ENCODE data around the gene ADAMTSL2.

The ADAMTSL2 gene

DNA sequence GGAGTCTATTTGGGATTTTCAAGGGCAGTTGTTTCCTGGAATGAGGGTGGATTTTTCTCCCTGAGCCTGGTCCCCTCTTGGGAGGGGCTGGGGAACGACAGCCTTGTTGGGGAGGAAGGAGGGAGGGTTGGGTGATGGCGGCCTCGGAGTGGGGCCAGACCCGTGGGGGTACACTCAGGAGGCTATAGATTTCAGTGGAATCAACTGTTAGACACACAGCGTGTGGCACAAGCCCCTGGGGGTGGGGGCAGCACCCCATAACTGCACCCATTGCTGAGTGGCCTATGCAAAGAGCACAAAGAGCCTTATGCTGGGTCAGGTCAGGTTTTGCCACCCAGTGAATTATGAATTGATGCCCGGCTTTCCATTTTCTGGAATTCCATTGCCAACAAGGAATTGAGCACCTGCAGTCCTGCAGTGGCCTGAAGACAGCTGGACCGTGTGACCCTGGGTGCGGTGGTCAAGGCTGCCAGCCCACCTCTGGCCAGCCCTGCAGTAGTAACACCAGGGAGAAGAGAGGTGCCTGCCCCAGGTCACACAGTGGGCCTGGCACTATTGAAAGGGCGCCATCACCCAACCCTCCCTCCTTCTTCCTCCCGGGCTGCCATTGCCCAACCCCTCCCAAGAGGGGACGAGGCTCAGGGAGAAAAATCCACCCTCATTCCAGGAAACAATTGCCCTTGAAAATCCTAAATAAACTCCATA, 18.1 kb upstream of the ADAMTSL2 start:
- no peak overlapping the region for H3K4me3 ChIP-seq (ENCODE audit: low read depth, low read length)
- no peak for DNase-seq (ENCODE audit: low read depth)

DNA sequence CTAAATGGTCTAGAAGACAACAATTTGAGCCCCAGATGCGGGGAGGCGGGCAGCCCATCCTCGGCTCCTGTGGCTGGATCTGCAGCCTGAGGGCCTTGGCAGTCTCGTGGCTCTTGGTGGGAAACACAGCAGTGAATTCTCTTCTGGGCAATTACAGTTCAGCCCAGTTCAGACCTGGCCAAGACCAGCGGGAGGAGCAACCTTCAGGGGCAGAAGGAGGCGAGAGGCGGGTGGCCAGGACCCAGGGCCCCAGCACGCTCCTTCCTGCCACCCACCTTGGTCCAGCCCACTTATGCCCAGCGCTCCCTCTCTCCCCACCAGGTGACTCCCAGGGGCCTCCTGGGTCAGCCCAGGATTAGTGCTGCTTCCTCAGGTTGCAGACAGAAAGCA, 17.5 kb upstream of the ADAMTSL2 start:
- no peak overlapping the region for H3K4me3 ChIP-seq (ENCODE audit: low read depth, low read length)
- no peak for DNase-seq (ENCODE audit: low read depth)

DNA sequence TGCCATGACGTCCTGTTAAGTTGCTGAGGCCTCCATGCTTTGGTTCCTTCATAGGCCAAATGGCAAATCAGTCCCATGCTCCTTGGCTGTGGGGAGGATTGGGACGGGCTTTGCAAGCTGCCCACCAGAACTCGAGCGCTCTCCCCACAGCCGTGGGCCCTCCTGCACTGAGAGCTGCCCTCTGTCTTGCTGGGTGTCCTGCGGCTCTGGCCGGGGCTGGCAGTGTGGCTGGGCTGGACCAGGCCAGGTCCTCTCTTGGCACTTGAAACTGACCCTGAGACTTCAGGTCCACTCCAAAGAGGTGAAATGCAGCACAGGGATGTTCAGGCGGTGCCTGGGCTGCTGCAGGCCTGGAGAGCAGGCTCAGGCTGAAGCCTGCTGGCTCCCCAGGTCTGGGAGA, 16.8 kb upstream of the ADAMTSL2 start:
- DNase-seq (ENCODE audit: low read depth): no peak
- no peak overlapping the region for H3K4me3 ChIP-seq (ENCODE audit: low read depth, low read length)

DNA sequence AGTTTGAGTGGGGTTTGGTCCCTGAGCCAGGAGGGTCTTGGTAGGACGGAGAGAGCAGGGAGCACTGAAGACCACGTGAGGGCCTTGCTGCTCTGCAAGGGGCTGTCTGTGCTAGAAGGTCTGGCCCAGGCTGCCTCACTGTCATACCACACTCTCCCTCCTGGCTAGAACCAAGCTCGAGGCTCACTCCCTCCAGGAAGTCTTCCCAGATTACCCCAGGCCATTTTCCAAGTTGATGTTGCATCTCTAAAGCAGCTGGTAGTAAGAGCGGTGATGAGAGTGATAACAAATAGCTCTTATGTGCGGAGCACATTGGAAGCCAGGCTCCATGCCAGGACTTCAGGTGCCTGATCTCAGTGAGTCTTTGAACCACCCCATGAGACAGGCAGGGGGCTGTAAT, 16.3 kb upstream of the ADAMTSL2 start:
- H3K4me3 ChIP-seq (ENCODE audit: low read depth, low read length): no peak overlapping the region
- DNase-seq (ENCODE audit: low read depth): no peak

DNA sequence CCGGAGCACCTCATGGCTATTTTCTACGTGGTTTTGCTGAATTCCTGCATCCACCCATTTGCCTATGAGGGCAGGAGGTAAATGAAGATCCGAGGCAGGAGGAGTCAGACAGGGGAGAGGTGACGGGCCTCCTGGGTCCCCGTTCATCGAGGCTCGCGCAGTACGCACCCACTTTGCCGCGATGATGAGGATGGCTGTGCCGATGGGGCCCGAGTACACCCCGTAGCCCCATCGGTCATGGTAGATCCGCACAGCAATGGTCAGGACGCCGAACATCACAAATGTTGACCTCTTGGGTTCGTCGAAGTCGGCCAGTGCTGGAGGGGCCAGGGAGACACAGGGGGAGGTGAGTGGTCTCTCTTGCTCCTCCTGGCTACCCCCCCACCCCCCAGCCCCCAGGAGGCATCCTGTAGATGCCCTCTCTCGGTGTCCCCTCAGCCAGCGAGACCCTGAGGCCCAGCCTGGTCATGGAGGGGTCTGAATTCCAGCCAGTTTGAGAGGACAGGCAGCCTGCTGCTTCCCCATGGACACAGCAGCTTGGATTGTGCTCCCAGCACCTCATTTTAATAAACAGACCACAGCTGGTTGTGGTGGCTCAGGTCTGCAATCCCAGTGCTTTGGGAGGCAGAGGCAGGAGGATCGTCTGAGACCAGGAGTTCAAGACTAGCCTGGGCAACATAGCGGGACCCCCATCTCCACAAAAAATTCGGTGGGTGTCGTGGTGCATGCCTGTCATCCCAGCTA, 15.6 kb upstream of the ADAMTSL2 start:
- no peak for DNase-seq (ENCODE audit: low read depth)
- H3K4me3 ChIP-seq (ENCODE audit: low read depth, low read length): no peak overlapping the region

DNA sequence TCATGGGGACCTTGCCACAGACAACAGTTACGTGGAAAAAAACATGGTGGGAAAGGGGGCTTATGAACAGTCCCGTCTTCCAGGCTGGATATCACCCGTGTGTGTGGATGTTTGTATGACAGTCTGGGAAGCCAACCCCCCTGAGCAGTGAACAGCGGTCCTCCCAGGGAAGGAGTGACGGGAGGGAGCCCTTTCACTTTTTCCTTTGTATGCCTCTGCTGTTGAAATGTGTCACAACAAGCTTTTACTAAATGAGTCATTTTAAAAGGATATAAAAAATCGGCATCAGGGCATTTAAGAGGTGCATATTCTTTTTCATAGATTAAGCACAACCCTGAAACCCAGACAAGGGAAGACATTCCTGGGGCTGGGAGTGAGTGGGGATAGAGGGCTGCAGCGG, 14.8 kb upstream of the ADAMTSL2 start:
- no peak for DNase-seq (ENCODE audit: low read depth)
- H3K4me3 ChIP-seq (ENCODE audit: low read depth, low read length): no peak overlapping the region

DNA sequence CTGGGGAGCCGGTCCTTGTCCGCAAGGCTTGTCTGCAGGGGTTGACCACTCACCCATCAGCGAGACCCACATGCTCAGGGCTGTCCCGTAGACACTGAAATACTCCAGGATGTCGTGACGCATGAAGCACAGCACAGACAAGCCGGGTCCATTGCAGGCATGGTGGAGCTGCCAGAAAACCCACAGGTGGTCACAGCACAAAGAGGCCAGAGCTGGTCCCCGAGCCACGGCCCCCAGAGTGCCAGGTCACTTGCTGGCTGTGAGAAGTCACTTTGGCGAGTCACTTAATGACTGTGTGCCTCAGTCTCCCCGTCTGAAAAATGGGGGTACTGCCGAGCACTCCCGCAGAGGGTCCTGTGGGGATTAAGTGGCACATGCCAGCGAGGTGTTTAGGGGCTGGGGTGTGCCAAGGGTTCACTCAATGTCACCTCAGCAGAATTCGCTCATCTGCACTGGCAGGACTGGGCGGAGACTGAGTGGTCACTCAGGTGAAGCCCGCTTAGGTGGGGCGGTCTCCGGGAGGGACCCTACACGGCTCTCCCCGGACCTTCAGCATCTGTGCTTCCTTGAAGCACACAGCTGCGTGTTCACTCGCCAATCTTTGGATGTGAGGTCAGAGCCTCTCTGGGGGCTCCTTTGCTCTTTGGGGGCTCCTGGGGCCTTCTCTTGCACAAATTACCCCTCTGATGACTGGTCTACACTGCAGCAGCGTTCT, 14.2 kb upstream of the ADAMTSL2 start:
- DNase-seq (ENCODE audit: low read depth): no peak
- H3K4me3 ChIP-seq (ENCODE audit: low read depth, low read length): no peak overlapping the region

DNA sequence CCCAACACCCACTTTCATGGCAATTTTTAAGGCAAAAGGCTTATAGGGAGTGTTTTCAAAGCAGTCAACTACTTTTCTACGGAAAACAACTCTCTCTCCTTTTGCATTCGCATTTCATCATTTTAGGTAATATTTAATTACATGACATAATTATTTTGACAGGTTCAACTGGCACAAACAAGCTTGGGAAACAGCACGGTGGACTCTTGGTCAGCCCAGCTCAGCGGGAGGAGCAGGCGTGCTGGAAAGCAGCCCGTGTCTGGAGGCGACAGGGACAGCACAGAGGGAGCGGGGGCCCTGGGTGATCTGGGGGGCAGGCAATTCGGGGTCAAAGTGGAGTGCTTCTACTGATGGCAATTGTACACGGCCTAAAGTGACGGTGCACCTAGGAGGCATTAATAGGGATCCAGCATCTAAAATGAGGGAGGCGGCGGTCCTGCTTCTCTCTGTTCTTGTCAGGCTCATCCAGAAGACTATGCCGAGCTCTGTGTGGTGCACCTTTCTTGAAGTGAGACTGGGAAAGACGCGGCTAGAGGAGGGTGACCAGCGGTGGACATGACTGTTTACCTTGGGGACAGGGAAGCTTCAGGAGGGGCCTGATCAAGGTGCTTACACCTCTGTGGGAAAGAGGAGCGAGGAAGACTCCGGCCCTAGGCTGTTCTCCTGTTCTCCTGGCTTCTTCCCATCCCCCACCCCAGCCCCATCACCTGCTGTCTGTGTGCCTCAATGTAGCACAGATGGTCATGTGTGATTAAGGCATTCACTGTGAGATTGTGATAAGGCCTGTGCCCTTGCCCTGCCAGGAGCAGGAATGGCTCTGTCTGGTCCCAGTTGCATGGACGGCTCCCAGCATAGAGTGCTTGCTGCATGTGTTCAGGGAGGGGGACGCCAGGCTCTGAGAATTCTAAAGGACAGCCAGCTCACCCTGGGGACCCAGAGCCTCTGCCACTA, 13.1 kb upstream of the ADAMTSL2 start:
- no peak overlapping the region for H3K4me3 ChIP-seq (ENCODE audit: low read depth, low read length)
- no peak for DNase-seq (ENCODE audit: low read depth)

DNA sequence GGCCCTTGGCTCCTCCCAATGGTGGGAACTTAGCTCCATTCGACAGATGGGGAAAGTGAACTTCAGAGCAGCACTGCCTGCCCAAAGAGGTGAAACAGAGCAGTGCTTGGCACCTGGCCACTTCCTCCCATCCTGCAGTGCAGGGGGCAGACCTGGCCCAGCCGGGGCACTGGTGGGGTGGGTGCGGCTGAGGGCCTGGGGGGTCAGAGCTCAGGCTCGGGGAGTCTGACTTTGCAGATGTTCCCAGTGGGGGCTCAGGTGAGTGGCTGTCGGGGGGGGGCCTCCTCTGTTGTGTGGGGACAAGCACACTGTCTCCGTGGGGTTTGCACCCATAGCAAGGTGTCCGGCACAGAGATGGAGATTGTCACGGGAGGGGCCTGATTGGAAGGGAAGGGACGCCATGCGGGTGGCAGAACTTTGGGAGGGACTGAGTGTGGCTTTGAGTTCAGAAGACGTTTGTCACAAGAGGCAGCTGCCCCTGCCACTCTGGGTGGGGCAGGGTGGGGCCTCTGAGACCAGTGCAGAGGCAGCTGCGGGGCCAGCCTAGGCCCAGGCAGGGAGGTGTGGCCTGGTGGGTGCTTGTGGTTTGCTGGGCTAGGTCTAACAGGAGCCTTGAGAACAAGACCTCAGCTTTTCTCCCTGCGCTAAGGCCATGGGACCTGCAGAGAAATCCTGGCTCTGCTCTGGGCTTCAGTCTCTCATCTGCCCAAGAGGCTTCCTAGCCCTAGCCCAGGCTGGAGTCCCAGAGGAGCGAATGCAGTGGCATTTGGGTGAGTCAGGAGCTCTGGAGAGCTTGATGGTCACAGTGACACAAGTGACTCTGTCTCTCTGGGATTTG, 12.2 kb upstream of the ADAMTSL2 start:
- DNase-seq (ENCODE audit: low read depth): no peak
- no peak overlapping the region for H3K4me3 ChIP-seq (ENCODE audit: low read depth, low read length)

DNA sequence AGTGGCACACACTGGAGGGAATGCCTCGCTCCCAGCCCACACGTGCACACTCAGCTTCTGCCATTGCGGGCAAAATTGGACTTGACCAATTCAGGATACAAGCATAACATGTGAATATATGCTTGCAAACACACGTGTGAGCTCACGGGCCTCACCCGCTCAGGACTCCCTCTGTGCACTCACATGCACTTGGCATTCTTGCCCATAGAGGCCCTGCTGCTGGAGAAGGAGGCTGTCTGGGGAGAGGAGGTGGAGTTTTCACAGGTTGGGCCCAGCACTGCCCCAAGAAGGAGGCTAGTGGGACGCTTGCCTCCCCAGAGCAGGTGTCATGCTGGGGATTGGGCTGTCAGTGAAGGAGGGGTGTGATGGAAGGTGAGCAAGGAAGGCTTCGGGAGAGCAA, 11.4 kb upstream of the ADAMTSL2 start:
- no peak overlapping the region for H3K4me3 ChIP-seq (ENCODE audit: low read depth, low read length)
- DNase-seq (ENCODE audit: low read depth): no peak

DNA sequence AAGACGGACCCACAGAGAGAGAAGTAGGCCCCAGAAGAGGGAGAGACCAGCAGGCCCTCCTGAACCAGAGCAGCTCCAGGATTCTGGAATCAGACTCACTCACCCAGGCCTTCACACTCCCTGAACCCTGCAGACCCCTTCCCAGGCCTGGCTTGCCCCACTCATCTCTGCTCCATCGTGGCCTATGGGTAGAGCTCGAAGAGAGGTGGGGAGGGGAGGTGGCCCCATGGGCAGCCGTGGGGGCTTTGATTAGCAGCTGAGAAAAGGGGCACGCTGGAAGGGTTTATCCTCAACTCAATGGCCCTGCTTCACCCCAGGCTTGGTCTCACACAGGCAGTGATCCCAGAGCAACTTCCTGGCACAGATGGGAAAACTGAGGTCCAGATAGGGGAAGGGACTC, 10.4 kb upstream of the ADAMTSL2 start:
- peak overlapping the region; percentile 8 for H3K4me3 ChIP-seq (ENCODE audit: low read depth, low read length)
- DNase-seq (ENCODE audit: low read depth): no peak

DNA sequence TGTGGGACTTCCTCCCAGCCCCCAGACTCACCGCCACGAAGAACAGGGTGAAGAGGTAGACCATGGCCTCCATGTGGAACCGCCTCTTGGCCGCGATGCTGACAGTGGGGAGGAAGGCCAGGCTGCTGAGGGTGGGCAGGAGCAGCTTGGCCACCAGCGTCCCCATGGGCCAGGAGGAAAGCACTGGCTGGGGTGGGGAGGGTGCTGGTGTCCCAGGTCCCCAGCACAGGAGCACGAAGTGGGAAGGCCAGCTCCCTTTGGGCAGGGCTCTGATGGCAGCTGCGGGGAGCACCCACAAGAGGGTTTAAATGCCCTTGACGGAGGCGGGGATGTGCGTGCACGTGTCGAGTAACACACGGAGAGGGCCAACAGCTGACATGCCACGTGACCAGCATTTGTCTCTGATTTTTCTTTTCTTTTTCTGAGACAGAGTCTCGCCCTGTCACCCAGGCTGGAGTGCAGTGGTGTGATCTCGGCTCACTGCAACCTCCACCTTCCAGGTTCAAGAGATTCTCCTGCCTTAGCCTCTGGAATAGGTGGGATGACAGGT, 9.8 kb upstream of the ADAMTSL2 start, which contains the start of gene MYMK:
Gene MYMK, minus strand, starts transcription at position 281 of the 550 bp plus-strand sequence. Its CDS starts 115 bp downstream, at position 166.
- no peak for DNase-seq (ENCODE audit: low read depth)
- peak within 1 kb of the TSS; percentile 8 for H3K4me3 ChIP-seq (ENCODE audit: low read depth, low read length)

DNA sequence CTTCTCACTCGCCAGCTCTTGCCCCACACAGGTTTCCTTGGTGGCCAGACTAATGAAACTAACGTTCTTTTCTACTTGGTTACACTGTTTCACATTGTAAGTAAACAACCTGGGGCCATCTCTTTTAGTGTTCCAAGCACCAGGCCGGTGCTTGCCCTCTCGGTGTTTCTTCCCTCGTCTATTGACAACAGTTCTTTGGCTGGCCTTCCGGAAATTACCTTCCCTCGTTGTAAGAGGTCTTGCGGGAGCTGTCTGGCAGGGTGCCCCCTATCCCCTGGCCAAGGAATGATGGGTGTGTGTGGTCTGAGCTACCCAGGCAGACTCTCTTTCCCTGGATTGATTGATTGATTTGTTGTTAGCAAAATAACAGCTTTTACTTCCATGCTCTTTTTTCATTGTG, 8.8 kb upstream of the ADAMTSL2 start:
- H3K4me3 ChIP-seq (ENCODE audit: low read depth, low read length): no peak overlapping the region
- DNase-seq (ENCODE audit: low read depth): no peak

DNA sequence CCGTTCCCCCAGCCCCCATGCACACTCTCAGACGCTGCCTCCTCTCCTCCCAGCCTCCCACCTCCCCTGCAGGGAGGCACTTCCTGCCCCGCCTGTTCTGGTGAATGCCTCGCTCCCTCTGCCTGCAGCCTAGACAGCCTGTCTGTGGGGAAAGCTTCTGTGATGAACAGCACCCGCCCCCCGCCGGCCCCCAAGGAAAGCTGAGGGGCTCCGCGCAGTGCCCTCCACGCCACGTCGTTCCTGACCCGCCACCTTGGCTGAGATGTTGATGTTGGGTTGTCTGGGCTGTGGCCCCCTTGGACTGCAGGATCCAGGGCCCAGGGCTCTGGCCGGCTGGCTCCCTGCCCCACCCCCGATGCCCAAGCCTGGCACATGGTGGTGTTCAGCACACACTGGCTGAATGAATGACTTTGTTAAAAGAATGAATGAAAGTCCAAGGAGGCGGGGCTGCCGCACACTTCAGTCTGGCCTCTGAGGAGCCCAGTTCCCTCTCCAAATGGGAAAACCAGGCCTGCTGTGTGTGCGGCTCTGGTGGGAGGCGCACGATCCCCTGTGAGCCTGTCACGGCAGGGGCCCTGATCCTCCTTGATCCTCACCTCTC, 7.7 kb upstream of the ADAMTSL2 start:
- no peak overlapping the region for H3K4me3 ChIP-seq (ENCODE audit: low read depth, low read length)
- DNase-seq (ENCODE audit: low read depth): no peak

DNA sequence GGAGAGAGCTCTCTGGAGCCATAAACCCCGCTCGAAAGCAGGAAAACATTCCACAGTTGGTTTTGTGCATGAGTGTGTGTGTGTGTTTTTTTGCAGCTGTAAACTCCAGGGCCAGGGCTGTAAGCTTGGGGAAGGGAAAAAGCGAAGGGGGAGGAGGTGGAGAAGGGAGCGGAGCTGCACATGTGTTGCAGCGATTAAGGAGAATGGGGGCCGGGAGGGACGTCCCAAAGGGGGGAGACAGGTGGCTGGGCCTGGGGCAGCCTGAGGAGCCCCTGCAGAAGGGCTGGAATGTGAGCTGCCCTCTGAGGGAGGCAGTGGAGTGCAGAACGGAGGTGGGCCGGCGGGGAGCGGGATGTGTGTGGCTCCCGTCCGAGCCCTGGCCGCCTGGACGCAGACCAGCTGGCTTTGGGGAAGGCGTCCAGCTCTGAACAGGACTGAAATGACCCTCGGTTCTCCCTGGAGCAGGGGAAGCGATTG, 7.0 kb upstream of the ADAMTSL2 start:
- no peak overlapping the region for H3K4me3 ChIP-seq (ENCODE audit: low read depth, low read length)
- DNase-seq (ENCODE audit: low read depth): no peak

DNA sequence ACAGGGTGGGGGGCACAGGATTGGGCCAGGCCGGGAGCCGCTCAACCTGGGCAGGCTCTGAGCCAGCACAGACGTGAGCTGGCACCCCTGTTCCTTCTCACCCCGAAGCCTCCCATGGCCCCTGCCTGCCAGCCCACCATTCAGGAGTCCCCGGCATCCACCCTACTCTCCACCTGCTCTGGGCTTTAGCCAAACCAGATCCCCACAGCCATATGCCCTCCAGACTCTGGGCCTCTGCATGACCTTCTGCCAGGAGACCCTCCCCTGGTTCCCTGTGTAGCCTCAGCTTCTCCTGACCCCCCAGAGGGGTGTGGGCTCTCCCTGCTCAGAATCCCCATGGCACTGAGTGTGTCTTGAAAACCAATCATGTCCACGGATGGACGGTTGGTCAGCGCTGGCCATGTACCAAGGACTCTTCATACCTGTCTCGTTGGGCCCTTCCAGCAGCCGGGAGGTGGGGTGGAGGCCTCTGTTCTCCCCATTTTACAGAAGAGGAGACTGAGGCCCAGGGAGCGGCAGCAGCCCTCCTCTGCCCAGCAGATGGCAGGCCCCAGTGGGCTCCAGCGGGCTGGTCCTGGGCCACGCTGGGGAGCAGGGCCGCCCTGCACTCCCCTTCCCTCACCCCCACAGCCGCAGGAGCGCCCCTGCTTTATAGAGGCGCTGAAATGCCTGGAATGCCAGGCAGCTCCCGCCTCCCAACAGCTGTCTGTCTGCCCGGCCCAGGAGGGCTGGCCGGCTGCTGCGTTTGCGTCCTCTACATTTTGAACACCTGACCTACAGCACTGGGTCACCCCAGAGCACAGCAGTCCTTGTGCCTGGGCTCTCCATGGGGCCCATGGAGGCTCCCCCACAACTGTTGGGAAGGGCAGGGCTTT, 6.3 kb upstream of the ADAMTSL2 start:
- no peak for DNase-seq (ENCODE audit: low read depth)
- H3K4me3 ChIP-seq (ENCODE audit: low read depth, low read length): peak overlapping the region; percentile 2

DNA sequence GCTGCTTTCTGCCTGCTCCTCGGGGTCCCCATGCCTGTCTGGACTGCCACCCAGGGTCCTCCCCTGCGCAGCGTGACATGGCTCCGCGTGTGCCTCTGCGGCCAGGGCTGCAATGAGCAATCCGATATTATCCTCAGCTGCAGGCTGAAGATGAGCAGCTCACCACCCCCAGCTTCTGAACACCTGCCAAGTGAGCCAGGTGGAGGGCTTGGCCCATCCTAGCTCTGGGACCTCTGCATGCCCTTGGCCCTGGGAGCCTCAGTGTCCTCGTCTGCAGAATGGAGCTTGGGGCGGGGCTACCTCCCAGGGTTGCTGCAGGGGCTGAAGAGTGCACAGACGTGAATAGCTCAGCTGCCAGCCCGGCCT, 5.6 kb upstream of the ADAMTSL2 start:
- H3K4me3 ChIP-seq (ENCODE audit: low read depth, low read length): no peak overlapping the region
- no peak for DNase-seq (ENCODE audit: low read depth)
